ENCODE results near the gene NAA80. TPM values are rescaled to one million over a fixed set of nuclear protein-coding genes. Genes with fewer than 3 reads are reported as not detected.
A peak's percentile ranks its signal among the peaks of the same experiment; 100 is the strongest.

NAA80 gene
- total RNA-seq, 6 experiments from 2014 or later, result 2.5 to 6.2 (median 3.5) TPM

DNA sequence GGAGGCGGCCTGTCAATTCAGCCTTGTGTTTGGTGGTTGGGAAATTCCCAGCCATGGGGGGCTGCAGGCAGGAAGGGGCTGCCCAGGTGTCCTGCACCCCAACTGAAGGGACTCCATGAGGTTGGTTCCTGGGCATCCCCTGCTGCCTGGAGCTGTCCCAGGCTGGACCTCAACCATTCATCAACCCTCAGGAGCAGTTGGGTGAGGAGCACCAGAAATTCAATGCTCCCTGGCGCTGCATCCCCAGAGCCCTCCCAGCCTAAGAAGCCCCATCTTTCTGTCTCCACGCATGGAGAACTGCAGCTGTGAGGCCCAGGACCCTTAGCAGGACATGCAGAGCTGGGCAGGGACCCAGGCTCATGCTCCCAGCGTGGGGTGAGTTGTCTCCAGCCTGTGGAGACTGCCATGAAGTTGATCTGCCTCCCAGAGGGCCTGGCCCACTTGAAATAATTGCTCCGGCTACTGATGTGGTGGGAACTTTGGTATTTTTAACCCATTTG is 38.2 kb downstream of the NAA80 start:
- ATAC-seq (no peak), DNase-seq (no peak)
- peak overlapping the region; percentile 91 to 95 (median 95) for H3K27ac ChIP-seq
- peaks cover 0 to 10% (median 0%) of the 10 kb centered on the region in 4 donors for H3K4me1 ChIP-seq
- H3K9me3 ChIP-seq, result no peaks in the 10 kb centered on the region
- H3K4me3 ChIP-seq, result no peak overlapping the region
- intact Hi-C loops (cut with DNase I), result loop anchor here in 1 of 2 donors (10.0 kb wide), 1 partner anchor 136 kb away; no protein-coding TSS in a partner anchor
- H3K27me3 ChIP-seq, result no peaks in the 10 kb centered on the region
- TF ChIP-seq POLR2A (IDR thresholded peaks at IDR 0.05) (no peak), CTCF (IDR thresholded peaks at IDR 0.05) (no peak)
- WGBS (ENCODE audit: insufficient coverage, low coverage, low lambda C conversion rate, missing lambda C conversion rate), result no CpG with 5 or more reads among the region's 5 CpGs
- peaks cover 0 to 23% (median 17%) of the 10 kb centered on the region in 4 donors for H3K36me3 ChIP-seq

DNA sequence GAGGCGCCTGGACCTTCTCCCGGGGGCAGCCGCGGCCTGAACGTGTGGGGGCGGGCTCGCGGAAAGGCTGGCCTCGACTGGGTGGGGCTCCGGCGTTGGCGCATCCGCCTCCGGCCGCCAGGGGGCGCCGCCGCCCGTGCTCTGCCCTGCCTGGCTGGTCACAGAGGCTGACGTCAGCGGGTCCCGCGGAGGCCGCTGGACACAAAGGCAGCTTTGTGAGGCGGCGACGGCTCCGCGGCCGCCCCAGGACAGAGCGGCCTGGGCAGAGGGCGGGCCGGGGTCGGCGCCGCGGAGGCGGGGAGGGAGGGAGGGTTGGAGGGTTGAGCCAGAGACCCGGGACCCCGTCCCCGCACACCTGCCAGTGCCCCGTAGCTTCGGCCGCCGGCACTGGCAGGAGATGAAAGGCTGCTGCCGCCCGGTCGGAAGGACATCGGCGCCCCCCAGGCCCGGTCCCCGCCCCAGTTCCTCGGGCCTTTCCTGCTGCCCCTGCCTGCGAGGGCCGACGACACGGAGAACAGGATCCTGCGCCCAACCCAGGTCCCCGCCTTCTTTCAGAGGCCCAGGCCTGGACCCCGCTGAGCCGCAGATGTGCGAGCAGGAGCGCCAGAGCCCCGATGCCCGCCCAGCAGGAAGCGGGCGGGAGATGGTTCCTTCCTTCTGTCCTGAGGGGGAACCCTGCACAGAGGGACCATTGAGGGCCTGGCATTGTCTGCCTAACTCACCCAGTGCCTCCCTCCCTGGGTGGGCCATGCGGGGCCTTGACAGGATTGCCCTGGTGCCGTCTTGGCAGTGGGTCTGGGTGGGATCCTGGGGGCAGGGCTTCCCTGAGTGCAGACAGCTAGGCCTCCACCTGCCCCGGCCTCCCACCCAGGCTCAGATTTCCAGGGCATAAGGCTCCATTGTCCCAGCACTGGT is 38.9 kb downstream of the NAA80 start:
- peak; percentile 97 to 99 (median 98) for TF ChIP-seq CTCF (IDR thresholded peaks at IDR 0.05)
- peak; percentile 69 for TF ChIP-seq POLR2A (IDR thresholded peaks at IDR 0.05)
- Histone ChIP-seq H3K36me3 (peaks cover 0 to 24% (median 18%) of the 10 kb centered on the region in 4 donors), H3K4me3 (peak overlapping the region; percentile 52 to 60 (median 56)), H3K4me1 (peaks cover 0 to 13% (median 2%) of the 10 kb centered on the region in 4 donors), H3K27me3 (no peaks in the 10 kb centered on the region), H3K9me3 (no peaks in the 10 kb centered on the region), H3K27ac (peak overlapping the region; percentile 91 to 95 (median 95))
- peak; percentile 94 to 96 (median 95) for DNase-seq
- no CpG with 5 or more reads among the region's 70 CpGs for WGBS (ENCODE audit: insufficient coverage, low coverage, low lambda C conversion rate, missing lambda C conversion rate)
- ATAC-seq, result peak; percentile 83 to 96 (median 90)
- intact Hi-C loops (cut with DNase I), result loop anchor here in 1 of 2 donors (10.0 kb wide), 1 partner anchor 135 kb away; no protein-coding TSS in a partner anchor

GRCh38 chr3:50259432-50260026 is 39.7 kb downstream of the NAA80 start:
- no CpG with 5 or more reads among the region's 18 CpGs for WGBS (ENCODE audit: insufficient coverage, low coverage, low lambda C conversion rate, missing lambda C conversion rate)
- intact Hi-C loops (cut with DNase I), result loop anchor here in 1 of 2 donors (10.0 kb wide), 1 partner anchor 135 kb away; no protein-coding TSS in a partner anchor
- TF ChIP-seq POLR2A (IDR thresholded peaks at IDR 0.05), result no peak
- Histone ChIP-seq H3K27me3 (no peaks in the 10 kb centered on the region), H3K9me3 (no peaks in the 10 kb centered on the region), H3K36me3 (peaks cover 0 to 26% (median 18%) of the 10 kb centered on the region in 4 donors), H3K27ac (peak overlapping the region in 2 of 3 donors; percentile 95), H3K4me3 (peak overlapping the region in 2 of 3 donors; percentile 56 to 60), H3K4me1 (peaks cover 0 to 21% (median 6%) of the 10 kb centered on the region in 4 donors)
- DNase-seq (no peak), ATAC-seq (no peak)

- H3K4me1 ChIP-seq, result peaks cover 0 to 26% (median 10%) of the 10 kb centered on the region in 4 donors
- ATAC-seq (no peak), DNase-seq (no peak)
- no peak overlapping the region for H3K4me3 ChIP-seq
- intact Hi-C loops (cut with DNase I), result no loop called here
- TF ChIP-seq POLR2A (IDR thresholded peaks at IDR 0.05) (no peak), CTCF (IDR thresholded peaks at IDR 0.05) (no peak)
- H3K9me3 ChIP-seq, result no peaks in the 10 kb centered on the region
- H3K27ac ChIP-seq, result no peak overlapping the region
- H3K36me3 ChIP-seq, result peaks cover 0 to 26% (median 18%) of the 10 kb centered on the region in 4 donors
- WGBS (ENCODE audit: insufficient coverage, low coverage, low lambda C conversion rate, missing lambda C conversion rate), result 68% methylated on average over 9 of the region's 16 CpGs
- no peaks in the 10 kb centered on the region for H3K27me3 ChIP-seq
Measured at GRCh38 chr3:50258979-50259378, 40.2 kb downstream of the NAA80 start.
